Myometrial cell (primary cell): ENCODE measurements around the gene S100A8. TPM values are rescaled to one million over a fixed set of nuclear protein-coding genes. Genes with fewer than 3 reads are reported as not detected.

Experiments
- total RNA-seq: library from RNA; depleted of rRNA; stranded (reverse); fragments of >200 nt; gene quantifications from 2 replicates; pipeline ENCODE4 v1.2.3, GENCODE V29; 2015

The S100A8 gene
- total RNA-seq = not detected in 2 replicates

DNA sequence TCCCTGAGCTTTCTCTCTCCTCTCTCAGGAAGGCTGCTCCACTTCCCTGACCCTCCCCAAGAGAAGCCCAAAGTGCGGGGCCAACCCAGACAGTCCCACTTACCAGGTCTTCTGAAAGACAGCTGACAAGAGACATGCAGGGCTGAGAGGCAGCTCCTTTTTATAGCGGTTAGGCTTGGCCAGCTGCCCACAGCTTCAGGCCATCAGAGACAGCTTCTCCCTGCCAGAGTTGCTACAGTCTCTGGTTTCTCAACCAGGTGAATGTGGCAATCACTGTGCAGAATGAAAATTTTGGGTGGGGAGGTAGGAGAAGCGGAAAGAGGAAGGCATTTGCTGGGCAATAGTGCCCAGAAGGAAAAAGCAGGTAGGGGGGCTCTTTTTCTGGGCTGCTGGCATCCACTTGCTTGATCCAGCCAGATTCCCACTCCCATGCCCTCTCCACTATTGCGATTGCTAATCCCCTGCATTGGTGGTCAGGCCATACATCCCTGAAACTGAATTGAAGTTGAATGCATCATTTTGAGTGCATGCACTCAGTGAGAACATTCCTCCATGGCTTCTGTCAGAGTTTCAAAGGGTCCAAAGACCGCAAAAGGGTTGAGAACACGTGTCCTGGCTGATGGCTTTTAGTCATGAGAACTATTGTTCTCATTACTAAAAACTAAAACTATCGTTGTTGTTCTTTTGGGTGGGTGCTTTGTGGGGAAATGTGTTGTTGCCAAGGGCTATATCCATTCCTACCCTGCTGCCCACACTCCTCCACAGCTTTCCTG is at the start of gene S100A8:
Gene S100A8, minus strand, starts transcription at position 136 of the 773 bp plus-strand sequence. CDS start 538 bp downstream, outside the sequence.

DNA sequence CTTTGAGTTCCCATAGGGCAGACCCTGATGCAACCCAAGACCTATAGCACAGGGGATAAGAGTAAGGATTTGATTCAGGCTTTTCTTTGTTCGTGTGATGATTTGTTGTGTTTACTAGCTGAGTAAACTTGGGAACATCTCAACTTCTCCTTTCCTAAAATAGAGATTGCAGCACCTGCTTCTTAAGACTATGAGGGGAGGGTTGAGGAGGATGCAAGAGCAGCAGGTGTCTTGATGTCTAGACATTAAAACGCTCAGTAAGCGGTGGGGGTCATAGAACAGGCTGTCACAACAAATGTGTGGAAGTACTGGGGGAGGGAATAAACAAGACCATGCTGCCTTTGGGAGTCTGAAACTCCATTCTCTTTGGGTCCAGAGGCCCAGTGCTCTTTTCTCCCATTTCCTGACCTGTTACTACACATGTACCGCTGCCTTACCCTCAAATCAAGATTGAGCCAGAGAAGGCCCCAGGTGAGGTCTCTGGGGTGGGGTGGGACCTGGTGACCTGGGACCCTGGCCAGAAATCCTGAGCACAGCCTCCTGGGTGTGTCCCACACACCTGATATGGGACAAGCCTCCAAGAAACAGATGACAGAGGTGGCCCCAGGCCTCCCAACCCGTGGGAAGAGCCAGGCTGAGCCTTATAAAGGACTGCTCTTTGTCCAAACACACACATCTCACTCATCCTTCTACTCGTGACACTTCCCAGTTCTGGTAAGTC is 25.1 kb upstream of the S100A8 start, which contains the start of gene S100A7A:
Gene S100A7A, plus strand, starts transcription at position 671 of the 721 bp plus-strand sequence. CDS start 1,563 bp downstream, outside the sequence.

GRCh38 chr1:153375511-153375910 is 15.4 kb downstream of the S100A8 start, which contains the start of gene S100A12:
Gene S100A12, minus strand, starts transcription at chr1:153375621. Its CDS starts 1,029 bp downstream, at chr1:153374592.

GRCh38 chr1:153357853-153358690 is 32.8 kb downstream of the S100A8 start, which contains the start of gene S100A9:
Gene S100A9, plus strand, starts transcription at chr1:153357854. Its CDS starts 430 bp downstream, at chr1:153358284.

DNA sequence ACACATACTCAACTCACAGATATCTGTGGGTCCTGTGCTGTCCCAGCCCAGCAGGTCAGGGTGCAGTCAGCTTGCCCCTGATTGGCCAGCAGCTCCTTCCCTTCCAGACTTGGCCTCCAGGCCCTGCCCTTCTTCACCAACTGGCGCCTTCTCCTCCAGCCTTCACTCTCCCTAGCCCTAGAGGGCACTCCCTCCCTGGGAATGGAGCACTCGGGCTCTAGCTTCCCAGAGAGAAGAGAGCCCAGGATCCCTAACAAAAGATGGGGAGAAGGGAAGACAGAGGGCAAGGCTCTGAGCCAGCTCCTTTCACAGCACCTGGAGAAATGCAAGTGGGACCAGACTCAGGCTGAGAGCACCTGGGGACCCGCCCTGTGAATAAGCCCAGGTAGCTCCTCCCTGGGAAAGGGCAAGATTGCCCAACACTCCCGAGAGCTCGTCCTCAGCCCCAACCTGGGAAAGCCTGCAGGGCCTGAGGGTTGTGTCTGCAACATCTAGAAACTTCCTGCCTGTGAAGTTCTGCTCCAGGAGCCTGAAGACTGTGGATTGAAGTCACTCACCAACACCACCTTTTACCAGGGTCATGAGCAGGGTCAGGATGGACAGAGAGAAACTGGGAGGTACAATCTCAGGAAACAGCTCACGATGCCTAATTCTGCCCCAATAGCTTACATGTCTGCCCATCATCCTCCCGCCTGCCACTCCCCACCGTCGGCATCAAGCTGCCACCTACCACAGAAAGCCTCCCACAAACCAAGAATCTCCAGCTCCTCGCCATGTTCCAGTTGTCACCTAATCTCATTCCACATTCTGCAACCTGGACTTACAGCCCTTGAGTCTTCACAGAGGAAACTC is 42.1 kb downstream of the S100A8 start, which contains the start of gene PGLYRP4:
Gene PGLYRP4, minus strand, starts transcription at position 331 of the 852 bp plus-strand sequence. CDS start 909 bp downstream, outside the sequence.

Other genes starting within 250 kb of the S100A8 start
- gene SPRR2G, start 240.2 kb downstream of the S100A8 start, total RNA-seq = not detected in 2 replicates
- not detected in 2 replicates for gene LELP1, start 187.6 kb downstream of the S100A8 start, total RNA-seq
- gene PRR9, start 173.5 kb downstream of the S100A8 start, total RNA-seq = not detected in 2 replicates
- not detected in 2 replicates for gene LORICRIN, start 131.4 kb downstream of the S100A8 start, total RNA-seq
- not detected in 2 replicates for gene PGLYRP3, start 78.1 kb downstream of the S100A8 start, total RNA-seq
- not detected in 2 replicates for gene PGLYRP4, start 42.2 kb downstream of the S100A8 start, total RNA-seq
- gene S100A9, start 33.2 kb downstream of the S100A8 start, total RNA-seq = not detected in 2 replicates
- gene S100A12, start 15.5 kb downstream of the S100A8 start, total RNA-seq = not detected in 2 replicates
- not detected in 2 replicates for gene S100A7A, start 25.4 kb upstream of the S100A8 start, total RNA-seq
- not detected in 2 replicates for gene S100A7, start 69.6 kb upstream of the S100A8 start, total RNA-seq
- gene S100A6, start 144.9 kb upstream of the S100A8 start, total RNA-seq = 1,090 and 1,431 TPM in 2 replicates
- 1.4 TPM in 1 of 2 replicates, not detected in the other for gene S100A5, start 149.9 kb upstream of the S100A8 start, total RNA-seq
- 45.3 and 54.9 TPM in 2 replicates for gene S100A4, start 154.7 kb upstream of the S100A8 start, total RNA-seq
- 5.8 and 15.8 TPM in 2 replicates for gene S100A3, start 158.2 kb upstream of the S100A8 start, total RNA-seq
- gene S100A2, start 174.8 kb upstream of the S100A8 start, total RNA-seq = 0.29 and 2.3 TPM in 2 replicates
- 807 and 927 TPM in 2 replicates for gene S100A16, start 222.1 kb upstream of the S100A8 start, total RNA-seq
- gene S100A14, start 225.3 kb upstream of the S100A8 start, total RNA-seq = not detected in 2 replicates
- gene S100A13, start 236.4 kb upstream of the S100A8 start, total RNA-seq = 262 and 338 TPM in 2 replicates
- not detected in 2 replicates for gene S100A1, start 237.4 kb upstream of the S100A8 start, total RNA-seq
- gene CHTOP, start 243.0 kb upstream of the S100A8 start, total RNA-seq = 36.0 and 43.8 TPM in 2 replicates